Natural killer cell treated with Interleukin-12 subunit alpha and Interleukin-12 subunit beta and Interleukin-15 and Interleukin-18, amount 100 ng/mL, for 72 hours (primary cell): ENCODE data around the gene SMTNL1. TPM values are rescaled to one million over a fixed set of nuclear protein-coding genes. Genes with fewer than 3 reads are reported as not detected.

Experiments
- ATAC-seq, 2 donors: fragments of 150-1000 bp; cut with Tn5 transposase in 1 of 2; sonication (Bioruptor Pico), chemical (Tn5 transposase) in 1 of 2; 2 replicates each; pipeline ENCODE4 v1.10.0; 2021
- DNase-seq: peaks from one replicate; pipeline ENCODE4 v3.0.0; 2022; ENCODE audit warnings: low spot score
- H3K27ac Mint-ChIP-seq, 2 donors: 1 replicate in 1 of 2; 2 replicates in 1 of 2; pipeline ENCODE4 v1.8.0; 2022; ENCODE audit warnings: mixed read lengths in 2 of 2, mild to moderate bottlenecking in 1 of 2, moderate library complexity in 1 of 2
- H3K27me3 Mint-ChIP-seq, 2 donors: 1 replicate in 1 of 2; 2 replicates in 1 of 2; pipeline ENCODE4 v1.8.0; 2022; ENCODE audit warnings: mixed read lengths in 2 of 2
- H3K36me3 Mint-ChIP-seq: one replicate; pipeline ENCODE4 v1.8.0; 2022; ENCODE audit warnings: mixed read lengths
- H3K4me1 Mint-ChIP-seq, 2 donors: 1 replicate in 1 of 2; 2 replicates in 1 of 2; pipeline ENCODE4 v1.8.0; 2022; ENCODE audit warnings: low read depth in 2 of 2, mixed read lengths in 2 of 2, mild to moderate bottlenecking in 1 of 2
- H3K4me3 Mint-ChIP-seq: one replicate; pipeline ENCODE4 v1.8.0; 2022; ENCODE audit warnings: mixed read lengths
- H3K9me3 Mint-ChIP-seq: 2 replicates; pipeline ENCODE4 v1.8.0; 2022; ENCODE audit warnings: mixed read lengths
- total RNA-seq, 2 donors: library from RNA; stranded (reverse); gene quantifications; one replicate each; pipeline ENCODE4 v1.2.3, GENCODE V29; 2022

SMTNL1 gene, protein sequence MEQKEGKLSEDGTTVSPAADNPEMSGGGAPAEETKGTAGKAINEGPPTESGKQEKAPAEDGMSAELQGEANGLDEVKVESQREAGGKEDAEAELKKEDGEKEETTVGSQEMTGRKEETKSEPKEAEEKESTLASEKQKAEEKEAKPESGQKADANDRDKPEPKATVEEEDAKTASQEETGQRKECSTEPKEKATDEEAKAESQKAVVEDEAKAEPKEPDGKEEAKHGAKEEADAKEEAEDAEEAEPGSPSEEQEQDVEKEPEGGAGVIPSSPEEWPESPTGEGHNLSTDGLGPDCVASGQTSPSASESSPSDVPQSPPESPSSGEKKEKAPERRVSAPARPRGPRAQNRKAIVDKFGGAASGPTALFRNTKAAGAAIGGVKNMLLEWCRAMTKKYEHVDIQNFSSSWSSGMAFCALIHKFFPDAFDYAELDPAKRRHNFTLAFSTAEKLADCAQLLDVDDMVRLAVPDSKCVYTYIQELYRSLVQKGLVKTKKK
- not detected for total RNA-seq

DNA sequence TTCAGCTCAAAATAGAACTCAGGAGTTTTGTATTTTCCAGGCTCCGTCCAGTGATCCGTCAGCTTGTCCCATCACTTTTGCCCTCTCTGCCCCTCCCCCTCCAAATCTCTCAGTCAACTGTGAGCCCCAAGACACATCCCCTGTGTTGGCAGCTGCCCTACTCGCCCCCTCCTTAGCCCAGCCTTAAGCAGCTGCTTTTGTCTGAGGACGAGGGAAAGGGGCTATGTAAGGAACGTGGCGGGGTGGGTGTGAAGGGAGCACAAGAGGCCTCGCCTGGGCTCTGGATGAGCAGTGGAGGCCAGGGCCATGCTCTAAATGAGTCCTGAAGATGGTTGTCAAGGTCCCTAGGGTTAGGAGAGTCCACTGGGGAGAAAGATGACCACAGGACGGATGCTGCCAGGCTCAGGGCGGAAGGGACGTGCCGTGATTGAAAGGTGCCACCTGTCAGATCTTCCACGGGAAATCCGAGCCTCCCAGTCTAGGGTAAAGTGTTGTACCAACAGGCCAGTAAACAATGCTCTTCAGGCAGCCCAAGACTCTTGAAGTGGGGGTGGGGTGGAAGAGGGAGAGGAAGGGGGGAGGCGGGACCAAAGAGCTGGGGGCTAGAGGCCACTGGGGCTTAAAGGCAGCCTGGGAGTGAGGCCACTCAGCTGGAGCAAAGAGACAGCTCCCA is at the start of gene SMTNL1:
Gene SMTNL1, plus strand, starts transcription at position 649 of the 673 bp plus-strand sequence. CDS start 5,048 bp downstream, outside the sequence.
- DNase-seq, result no peak
- H3K27ac Mint-ChIP-seq, result peak within 1 kb of the TSS in 1 of 2 donors; percentile 67
- H3K4me1 Mint-ChIP-seq, result peaks cover under 1 to 4% of the 10 kb centered on the region in 2 donors
- no peak within 1 kb of the TSS for H3K4me3 Mint-ChIP-seq
- H3K36me3 Mint-ChIP-seq, result no peaks in the 10 kb centered on the region
- no peaks in the 10 kb centered on the region for H3K9me3 Mint-ChIP-seq
- ATAC-seq, result peak in 1 of 2 donors; percentile 6
- no peaks in the 10 kb centered on the region for H3K27me3 Mint-ChIP-seq

DNA sequence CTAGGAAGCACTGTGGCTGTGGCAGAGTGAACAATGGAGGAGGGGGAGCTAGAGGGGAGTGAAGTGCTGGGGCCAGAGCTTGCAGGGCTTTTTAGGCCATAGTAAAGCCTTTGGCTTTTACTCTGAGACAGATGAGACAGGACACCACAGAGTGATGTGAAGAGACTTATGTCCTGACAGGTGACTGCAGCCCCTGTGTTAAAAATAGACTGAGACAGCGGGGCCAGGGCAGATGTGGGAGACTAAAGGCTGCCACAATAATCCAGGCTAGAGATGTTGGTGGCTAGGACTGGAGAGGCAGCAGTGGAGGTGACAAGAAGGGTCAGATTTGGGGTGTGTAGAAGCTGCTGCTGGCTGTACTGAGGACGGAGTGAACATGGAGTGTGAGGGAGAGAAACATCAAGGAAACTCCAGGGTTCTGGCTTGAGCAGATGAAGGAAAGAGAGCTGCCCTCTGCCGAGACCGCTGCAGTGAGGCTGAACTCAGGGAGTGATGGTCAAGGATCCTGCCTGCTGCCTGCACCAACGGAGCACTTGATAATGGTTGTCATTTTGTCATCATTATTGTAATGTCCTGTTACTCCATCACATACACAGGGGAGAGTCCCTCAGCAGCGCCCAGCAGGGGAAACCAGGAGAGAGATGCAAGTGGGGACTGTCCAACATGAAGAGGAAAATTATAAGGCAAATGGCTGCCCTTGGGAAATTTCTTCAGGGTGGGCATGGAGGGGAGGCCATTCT is 49.3 kb upstream of the SMTNL1 start:
- Mint-ChIP-seq H3K27me3 (peaks cover 0 to 2% of the 10 kb centered on the region in 2 donors), H3K36me3 (peaks cover 5% of the 10 kb centered on the region), H3K9me3 (no peaks in the 10 kb centered on the region), H3K27ac (no peak overlapping the region), H3K4me3 (no peak overlapping the region), H3K4me1 (no peaks in the 10 kb centered on the region)
- ATAC-seq (no peak), DNase-seq (no peak)

- Mint-ChIP-seq H3K36me3 (no peaks in the 10 kb centered on the region), H3K4me1 (no peaks in the 10 kb centered on the region)
- no peak for ATAC-seq
Observed at GRCh38 chr11:57490456-57491248, 46.7 kb upstream of the SMTNL1 start.

GRCh38 chr11:57491371-57492061 is 45.9 kb upstream of the SMTNL1 start:
- H3K27me3 Mint-ChIP-seq, result no peaks in the 10 kb centered on the region
- H3K4me3 Mint-ChIP-seq, result no peak overlapping the region
- no peaks in the 10 kb centered on the region for H3K4me1 Mint-ChIP-seq
- ATAC-seq, result peak; percentile 62 to 71
- DNase-seq, result no peak
- H3K9me3 Mint-ChIP-seq, result no peaks in the 10 kb centered on the region
- H3K27ac Mint-ChIP-seq, result no peak overlapping the region
- H3K36me3 Mint-ChIP-seq, result no peaks in the 10 kb centered on the region

More at GRCh38 chr11:57490456-57491248, 46.7 kb upstream of the SMTNL1 start:
- Mint-ChIP-seq H3K27me3 (no peaks in the 10 kb centered on the region), H3K27ac (no peak overlapping the region), H3K9me3 (no peaks in the 10 kb centered on the region), H3K4me3 (no peak overlapping the region)
- no peak for DNase-seq

- H3K36me3 Mint-ChIP-seq, result no peaks in the 10 kb centered on the region
- no peaks in the 10 kb centered on the region for H3K9me3 Mint-ChIP-seq
- DNase-seq (peak; percentile 75), ATAC-seq (peak; percentile 64 to 79)
- H3K4me3 Mint-ChIP-seq, result no peak overlapping the region
- H3K27ac Mint-ChIP-seq, result peak overlapping the region in 1 of 2 donors; percentile 39
- no peaks in the 10 kb centered on the region for H3K4me1 Mint-ChIP-seq
- no peaks in the 10 kb centered on the region for H3K27me3 Mint-ChIP-seq
Observed at GRCh38 chr11:57493507-57494503, 43.6 kb upstream of the SMTNL1 start.

DNA sequence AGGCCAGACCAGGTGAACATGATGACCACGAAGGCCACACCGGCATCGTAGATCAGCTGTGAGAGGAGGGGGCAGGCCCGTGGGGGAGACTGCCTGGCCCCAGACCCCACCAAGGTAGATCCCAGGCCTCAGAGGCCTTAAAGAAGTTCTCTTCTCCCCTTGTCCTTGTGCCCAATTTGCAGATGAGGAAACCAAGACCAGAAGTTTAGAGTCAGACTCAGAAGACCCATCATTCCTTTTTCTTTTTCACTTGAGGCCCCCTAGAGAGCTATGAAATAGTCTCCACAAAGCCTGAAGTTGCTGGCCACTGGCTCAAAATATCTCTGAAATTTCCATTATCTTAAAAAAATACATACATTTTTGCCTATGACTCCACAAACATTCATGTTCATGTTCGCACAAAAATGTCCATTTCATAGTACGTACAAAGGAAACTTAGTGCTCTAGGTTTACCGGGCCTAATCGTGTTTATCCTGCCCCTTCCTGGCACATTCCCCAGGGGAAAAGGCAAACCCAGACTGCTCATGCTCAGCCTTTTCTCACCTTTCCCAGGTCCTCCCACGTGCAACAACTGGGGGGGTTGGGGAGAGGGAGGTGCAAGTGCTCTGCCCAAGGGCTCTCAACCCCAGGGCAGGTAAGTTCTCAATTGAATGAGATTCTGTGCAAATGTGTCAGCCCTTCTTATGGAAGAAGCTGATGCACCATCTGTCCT is 41.1 kb upstream of the SMTNL1 start:
- no peaks in the 10 kb centered on the region for H3K27me3 Mint-ChIP-seq
- no peak for ATAC-seq
- DNase-seq, result no peak
- H3K36me3 Mint-ChIP-seq, result no peaks in the 10 kb centered on the region
- H3K4me1 Mint-ChIP-seq, result peaks cover 6 to 7% of the 10 kb centered on the region in 2 donors
- H3K27ac Mint-ChIP-seq, result no peak overlapping the region
- H3K9me3 Mint-ChIP-seq, result no peaks in the 10 kb centered on the region
- no peak overlapping the region for H3K4me3 Mint-ChIP-seq

DNA sequence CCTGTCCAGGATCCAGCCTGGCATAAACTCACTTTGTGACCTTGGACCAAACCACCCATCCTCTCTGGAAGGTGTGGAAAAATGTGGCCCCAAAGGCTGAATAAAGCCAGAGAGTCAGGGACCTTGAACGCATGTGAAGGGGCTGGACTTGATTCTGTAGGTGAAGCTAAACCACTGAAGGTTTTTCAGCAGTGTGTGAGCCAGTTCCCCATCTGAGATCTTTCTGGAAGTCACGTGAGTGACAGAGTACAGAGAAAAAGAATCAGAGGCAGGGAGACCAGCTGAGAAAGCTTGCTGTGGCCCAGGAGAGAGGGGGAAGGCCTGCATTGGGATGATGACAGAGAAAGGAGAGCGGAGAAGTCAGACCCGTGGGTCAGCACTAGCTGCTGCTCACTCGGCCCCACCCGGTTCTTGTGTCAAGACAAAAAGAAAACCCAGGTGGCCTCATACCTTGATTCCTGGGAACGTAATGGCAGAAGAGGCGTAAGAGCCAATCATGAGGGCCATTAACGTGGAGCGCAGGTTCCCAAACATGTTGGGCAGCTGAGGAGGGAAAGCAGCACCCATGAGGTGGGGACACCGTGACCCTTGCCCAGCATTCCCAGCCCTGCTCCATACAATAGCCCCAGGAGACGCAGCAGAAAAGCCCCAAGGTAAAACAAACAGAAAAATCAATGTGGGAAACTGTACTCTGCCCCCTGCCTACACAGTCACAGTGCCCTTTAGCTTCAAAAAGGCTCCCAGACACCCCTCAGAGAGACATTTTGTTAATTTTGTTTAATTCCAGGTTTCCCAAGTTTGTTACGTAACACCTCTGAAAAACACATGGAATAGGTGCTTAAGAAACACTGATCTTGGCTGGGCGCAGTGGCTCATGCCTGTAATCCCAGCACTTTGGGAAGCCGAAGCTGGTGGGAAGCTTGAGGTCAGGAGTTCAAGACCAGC is 39.8 kb upstream of the SMTNL1 start:
- H3K27me3 Mint-ChIP-seq, result no peaks in the 10 kb centered on the region
- peaks cover 6 to 7% of the 10 kb centered on the region in 2 donors for H3K4me1 Mint-ChIP-seq
- H3K4me3 Mint-ChIP-seq, result no peak overlapping the region
- H3K36me3 Mint-ChIP-seq, result no peaks in the 10 kb centered on the region
- H3K9me3 Mint-ChIP-seq, result no peaks in the 10 kb centered on the region
- DNase-seq (no peak), ATAC-seq (no peak)
- no peak overlapping the region for H3K27ac Mint-ChIP-seq

GRCh38 chr11:57498540-57498939 is 38.9 kb upstream of the SMTNL1 start:
- H3K36me3 Mint-ChIP-seq, result no peaks in the 10 kb centered on the region
- DNase-seq, result no peak
- peaks cover 6 to 7% of the 10 kb centered on the region in 2 donors for H3K4me1 Mint-ChIP-seq
- H3K27me3 Mint-ChIP-seq, result no peaks in the 10 kb centered on the region
- H3K4me3 Mint-ChIP-seq, result no peak overlapping the region
- ATAC-seq, result no peak
- H3K27ac Mint-ChIP-seq, result no peak overlapping the region
- H3K9me3 Mint-ChIP-seq, result no peaks in the 10 kb centered on the region

DNA sequence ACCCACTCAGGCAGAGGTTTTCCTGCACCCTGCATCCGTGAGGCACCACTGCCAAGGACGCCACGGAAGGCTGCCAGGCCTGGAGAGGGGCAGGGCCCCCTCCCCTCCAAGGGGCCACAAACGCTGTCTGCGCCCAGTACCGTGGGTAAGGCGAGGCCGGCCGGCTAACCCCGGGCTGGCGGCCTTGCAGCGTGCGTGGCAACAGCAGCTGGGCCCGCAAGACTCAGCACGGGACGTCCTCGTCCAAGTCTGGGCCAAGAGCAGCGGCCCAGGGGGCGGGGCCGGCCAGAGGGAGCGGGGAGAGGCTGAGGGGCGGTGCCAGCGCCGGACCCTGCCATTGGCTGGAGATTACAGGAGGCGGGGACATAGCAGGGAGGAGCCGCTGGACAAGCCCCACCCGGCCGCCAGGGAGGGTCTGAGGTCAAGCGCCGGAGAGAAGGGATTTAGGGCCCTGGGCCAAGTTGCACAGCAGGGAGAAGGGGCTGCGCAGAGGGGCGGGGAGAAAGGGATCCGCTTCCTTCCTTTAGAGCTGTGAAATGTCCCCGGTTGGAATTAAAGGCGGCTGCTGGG is 37.9 kb upstream of the SMTNL1 start:
- Mint-ChIP-seq H3K36me3 (no peaks in the 10 kb centered on the region), H3K27ac (no peak overlapping the region), H3K27me3 (no peaks in the 10 kb centered on the region), H3K4me1 (peaks cover 6 to 7% of the 10 kb centered on the region in 2 donors), H3K4me3 (no peak overlapping the region), H3K9me3 (no peaks in the 10 kb centered on the region)
- ATAC-seq, result peak; percentile 93 to 99
- peak; percentile 81 for DNase-seq

DNA sequence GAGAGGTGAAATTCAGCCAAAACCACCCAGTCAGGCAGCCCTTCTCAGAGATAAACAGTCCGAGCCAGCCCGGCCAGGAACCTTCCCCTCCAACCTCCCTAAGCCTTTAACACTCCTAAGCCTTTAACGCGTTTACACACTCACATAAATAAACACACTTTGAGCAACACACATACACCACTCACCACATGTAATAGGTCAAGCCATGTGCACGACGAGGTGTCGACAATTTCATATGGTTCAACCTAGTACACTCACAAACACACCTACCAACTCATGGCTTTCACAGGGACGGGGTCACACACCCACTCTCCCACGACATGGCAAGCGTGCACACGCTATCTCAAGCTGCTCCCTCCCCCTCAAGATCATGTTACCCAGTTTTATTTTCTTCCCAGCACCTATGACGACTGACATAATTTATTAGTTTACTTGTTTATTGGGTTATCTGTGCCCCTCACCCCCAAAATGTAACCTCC is 37.4 kb upstream of the SMTNL1 start:
- H3K27ac Mint-ChIP-seq, result peak overlapping the region in 1 of 2 donors; percentile 4
- DNase-seq, result no peak
- no peaks in the 10 kb centered on the region for H3K9me3 Mint-ChIP-seq
- H3K36me3 Mint-ChIP-seq, result no peaks in the 10 kb centered on the region
- no peak overlapping the region for H3K4me3 Mint-ChIP-seq
- no peak for ATAC-seq
- H3K4me1 Mint-ChIP-seq, result peaks cover 6 to 7% of the 10 kb centered on the region in 2 donors
- H3K27me3 Mint-ChIP-seq, result no peaks in the 10 kb centered on the region
